Upper lobe of left lung (tissue), 4 donors: Measurements from ENCODE around the gene ARID3A.

Source experiments
- CTCF ChIP-seq, 6 experiments: fragments of 450-650 bp in 4 of 6; fragments of 200-600 bp in 2 of 6; sonication (generic) in 2 of 6; IDR thresholded peaks; one replicate each; pipeline ENCODE4 v1.5.1; 2016 to 2019; ENCODE audit warnings: antibody characterized with exemption in 6 of 6
- EP300 ChIP-seq, 4 donors: sonication (generic); formaldehyde crosslinking; IDR thresholded peaks; one replicate each; pipeline ENCODE4 v1.5.1; 2017; ENCODE audit warnings: antibody characterized with exemption in 4 of 4, control low read depth in 2 of 4
- POLR2A ChIP-seq, 4 donors: fragments of 450-650 bp; IDR thresholded peaks; one replicate each; pipeline ENCODE4 v1.5.1; 2016 to 2017; ENCODE audit warnings: antibody characterized with exemption in 4 of 4, mild to moderate bottlenecking in 2 of 4

- TF ChIP-seq CTCF (IDR thresholded peaks at IDR 0.05) (no peak), EP300 (IDR thresholded peaks at IDR 0.05) (no peak), POLR2A (IDR thresholded peaks at IDR 0.05) (no peak)
Observed at GRCh38 chr19:1004204-1004802, 78.5 kb downstream of the ARID3A start.
